ENCODE results near the gene RPL4. TPM values are rescaled to one million over a fixed set of nuclear protein-coding genes. Genes with fewer than 3 reads are reported as not detected.
A peak's percentile ranks its signal among the peaks of the same experiment; 100 is the strongest.

Gene RPL4
- total and polyA plus RNA-seq, 9 of the 15 experiments (the other 6 are each of a cell fraction or from before 2014, with no cell fraction given) = 2,055 to 7,760 (median 5,069) TPM

DNA sequence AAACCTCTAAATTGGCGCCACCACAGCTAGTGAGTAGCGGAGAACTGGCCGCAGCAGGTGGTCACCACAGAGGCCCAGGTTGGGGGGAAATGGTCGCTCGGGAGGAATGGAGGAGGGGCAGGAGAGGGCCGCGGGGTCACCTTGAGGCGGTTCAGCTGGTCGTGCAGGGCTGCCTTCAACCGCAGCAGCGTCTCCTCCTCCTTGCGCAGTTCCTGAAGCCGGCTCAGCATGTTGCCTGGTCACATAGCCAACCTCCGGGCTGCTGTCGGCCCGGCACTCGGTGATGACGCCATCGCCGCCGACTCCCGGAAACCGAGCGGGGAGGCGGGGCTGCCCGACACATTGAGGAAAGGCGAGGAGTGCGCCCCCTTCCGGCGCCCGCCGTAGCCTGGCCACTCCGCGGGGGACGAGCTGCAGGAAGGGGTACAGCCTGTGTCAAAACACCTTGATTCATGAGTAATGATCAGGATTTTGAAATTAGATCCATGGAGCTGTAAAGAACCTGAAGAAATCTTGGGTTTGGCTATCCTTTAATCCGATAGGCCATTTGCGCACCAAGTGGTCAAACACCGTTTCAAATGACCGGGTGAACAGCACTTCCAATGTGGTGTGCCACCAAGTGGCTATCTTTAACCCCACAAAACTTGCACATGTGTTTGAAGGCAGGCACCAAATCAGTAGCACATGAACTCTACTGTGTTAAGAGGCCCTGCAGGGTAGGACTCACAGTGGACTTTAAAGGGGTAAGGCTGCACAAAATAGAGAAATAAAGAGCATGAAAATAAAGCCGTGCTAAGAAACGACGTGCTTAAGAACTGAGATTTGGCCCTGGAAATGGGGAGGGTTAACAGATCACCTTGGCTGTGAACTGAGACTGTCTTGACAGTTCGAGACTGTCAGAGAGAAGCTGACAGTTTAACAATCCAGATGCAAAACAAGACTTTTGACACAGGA is 6.9 kb downstream of the RPL4 start, which contains the start of gene SNAPC5 (continued):
- TF ChIP-seq TEAD4 (IDR thresholded peaks at IDR 0.05; ENCODE audit: low read length) = peak; percentile 43; the same call in 1 of the 2 replicates
- TF ChIP-seq TEAD4 (CRISPR knock-in tag; IDR thresholded peaks at IDR 0.05; ENCODE audit: borderline replicate concordance) = no peak
- peak; percentile 65 for TF ChIP-seq RBBP5 (IDR thresholded peaks at IDR 0.05; ENCODE audit: borderline replicate concordance, insufficient read depth, low read length, poor library complexity, severe bottlenecking)
- TF ChIP-seq CCAR2 (IDR thresholded peaks at IDR 0.05; ENCODE audit: low read depth, low read length) = no peak
- TF ChIP-seq ZZZ3 (IDR thresholded peaks at IDR 0.05) = 0 out of 2 replicates have a peak, but pooled peaks have one; percentile 39
- no peak for TF ChIP-seq ZNF583 (CRISPR knock-in tag; IDR thresholded peaks at IDR 0.05)
- TF ChIP-seq TAF7 (tag; IDR thresholded peaks at IDR 0.05) = peak; percentile 53; the same call in 1 of the 2 replicates
- TF ChIP-seq FOXP1 (CRISPR knock-in tag; IDR thresholded peaks at IDR 0.05) = no peak; the same call in 1 of the 2 replicates
- no peak for TF ChIP-seq ZNF696 (CRISPR knock-in tag; conservative IDR thresholded peaks at IDR 0.05)
- no peak for TF ChIP-seq ZNF408 (CRISPR knock-in tag; IDR thresholded peaks at IDR 0.05; ENCODE audit: low read depth)
- TF ChIP-seq, protein P1, sequence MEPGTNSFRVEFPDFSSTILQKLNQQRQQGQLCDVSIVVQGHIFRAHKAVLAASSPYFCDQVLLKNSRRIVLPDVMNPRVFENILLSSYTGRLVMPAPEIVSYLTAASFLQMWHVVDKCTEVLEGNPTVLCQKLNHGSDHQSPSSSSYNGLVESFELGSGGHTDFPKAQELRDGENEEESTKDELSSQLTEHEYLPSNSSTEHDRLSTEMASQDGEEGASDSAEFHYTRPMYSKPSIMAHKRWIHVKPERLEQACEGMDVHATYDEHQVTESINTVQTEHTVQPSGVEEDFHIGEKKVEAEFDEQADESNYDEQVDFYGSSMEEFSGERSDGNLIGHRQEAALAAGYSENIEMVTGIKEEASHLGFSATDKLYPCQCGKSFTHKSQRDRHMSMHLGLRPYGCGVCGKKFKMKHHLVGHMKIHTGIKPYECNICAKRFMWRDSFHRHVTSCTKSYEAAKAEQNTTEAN (CRISPR knock-in tag; IDR thresholded peaks at IDR 0.05) = peak; percentile 77; the same call in 1 of the 2 replicates
- TF ChIP-seq ZNF780A (CRISPR knock-in tag; IDR thresholded peaks at IDR 0.05) = no peak
- peak; percentile 78 for TF ChIP-seq POLR2B (IDR thresholded peaks at IDR 0.05; ENCODE audit: low read depth, partially characterized antibody)
- TF ChIP-seq HDAC3 (IDR thresholded peaks at IDR 0.05; ENCODE audit: borderline replicate concordance, partially characterized antibody) = peak; percentile 48
- peak in 1 of 2 experiments; percentile 97; a peak in 2 of 4 replicates for TF ChIP-seq HDAC1 (IDR thresholded peaks at IDR 0.05)
- TF ChIP-seq SRSF7 (optimal IDR thresholded peaks at IDR 0.05; ENCODE audit: low read depth, low read length) = no peak
- no peak for TF ChIP-seq GTF2A2 (tag; IDR thresholded peaks at IDR 0.05)
- TF ChIP-seq, protein P2, sequence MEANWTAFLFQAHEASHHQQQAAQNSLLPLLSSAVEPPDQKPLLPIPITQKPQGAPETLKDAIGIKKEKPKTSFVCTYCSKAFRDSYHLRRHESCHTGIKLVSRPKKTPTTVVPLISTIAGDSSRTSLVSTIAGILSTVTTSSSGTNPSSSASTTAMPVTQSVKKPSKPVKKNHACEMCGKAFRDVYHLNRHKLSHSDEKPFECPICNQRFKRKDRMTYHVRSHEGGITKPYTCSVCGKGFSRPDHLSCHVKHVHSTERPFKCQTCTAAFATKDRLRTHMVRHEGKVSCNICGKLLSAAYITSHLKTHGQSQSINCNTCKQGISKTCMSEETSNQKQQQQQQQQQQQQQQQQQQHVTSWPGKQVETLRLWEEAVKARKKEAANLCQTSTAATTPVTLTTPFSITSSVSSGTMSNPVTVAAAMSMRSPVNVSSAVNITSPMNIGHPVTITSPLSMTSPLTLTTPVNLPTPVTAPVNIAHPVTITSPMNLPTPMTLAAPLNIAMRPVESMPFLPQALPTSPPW (CRISPR knock-in tag; IDR thresholded peaks at IDR 0.05) = peak; percentile 96
- TF ChIP-seq TEAD2 (tag; IDR thresholded peaks at IDR 0.05) = no peak
- no peak for TF ChIP-seq U2AF2 (optimal IDR thresholded peaks at IDR 0.05; ENCODE audit: low read depth, low read length)
- TF ChIP-seq ETV6 (IDR thresholded peaks at IDR 0.05; ENCODE audit: borderline replicate concordance in 1 of 2, low read depth in 2 of 2, low read length in 1 of 2) = peak in 1 of 2 experiments; percentile 69; a peak in 1 of 4 replicates
- peak; percentile 48; the same call in 1 of the 2 replicates for TF ChIP-seq ETV6 (CRISPR knock-in tag; IDR thresholded peaks at IDR 0.05; ENCODE audit: borderline replicate concordance)
- TF ChIP-seq ZNF165 (CRISPR knock-in tag; IDR thresholded peaks at IDR 0.05; ENCODE audit: borderline replicate concordance) = no peak
- TF ChIP-seq SETDB1 (IDR thresholded peaks at IDR 0.05; ENCODE audit: low read length) = peak; percentile 26
- no peak for TF ChIP-seq FOXJ2 (tag; IDR thresholded peaks at IDR 0.05)
- no peak for TF ChIP-seq SMARCA4 (IDR thresholded peaks at IDR 0.05)
- TF ChIP-seq MECOM (CRISPR knock-in tag; IDR thresholded peaks at IDR 0.05) = no peak
- TF ChIP-seq GTF2F1 (IDR thresholded peaks at IDR 0.05; ENCODE audit: low read depth, low read length) = no peak
